OCI-LY7 (cell line): ENCODE measurements around the gene PDE3B.

Source experiments
- EZH2phosphoT487 ChIP-seq: fragments of 200-600 bp; sonication (generic); IDR thresholded peaks from 2 replicates; pipeline ENCODE4 v1.6.1; 2018; ENCODE audit warnings: low read depth, borderline replicate concordance, mild to moderate bottlenecking, mixed run types, antibody characterized with exemption, low read length, moderate library complexity, mixed read lengths
- TF ChIP-seq, protein P1 (sequence below): fragments of 200-600 bp; sonication (generic); conservative IDR thresholded peaks from 2 replicates; pipeline ENCODE4 v1.5.1; 2014; ENCODE audit warnings: mild to moderate bottlenecking, antibody characterized with exemption, low read length, moderate library complexity, mixed read lengths

DNA sequence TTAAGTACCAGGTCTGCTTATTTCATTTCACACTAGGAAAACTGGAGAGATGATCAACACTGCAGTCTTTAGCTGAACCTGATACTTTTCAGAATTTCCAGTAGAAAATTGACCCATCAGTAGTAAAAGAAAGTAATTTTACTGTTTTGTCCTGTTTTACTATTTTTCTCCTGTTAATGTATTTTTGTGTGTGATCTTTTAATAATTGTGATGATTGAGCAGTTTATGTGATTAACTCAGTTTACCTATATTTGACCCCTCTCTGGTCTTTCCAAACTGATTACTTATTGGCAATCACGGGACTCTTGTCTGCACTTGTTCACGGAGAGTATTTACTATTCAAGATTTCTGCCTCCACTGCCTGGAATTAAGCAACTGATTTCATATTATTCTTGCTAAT is 249.0 kb downstream of the PDE3B start:
- TF ChIP-seq, protein P1, sequence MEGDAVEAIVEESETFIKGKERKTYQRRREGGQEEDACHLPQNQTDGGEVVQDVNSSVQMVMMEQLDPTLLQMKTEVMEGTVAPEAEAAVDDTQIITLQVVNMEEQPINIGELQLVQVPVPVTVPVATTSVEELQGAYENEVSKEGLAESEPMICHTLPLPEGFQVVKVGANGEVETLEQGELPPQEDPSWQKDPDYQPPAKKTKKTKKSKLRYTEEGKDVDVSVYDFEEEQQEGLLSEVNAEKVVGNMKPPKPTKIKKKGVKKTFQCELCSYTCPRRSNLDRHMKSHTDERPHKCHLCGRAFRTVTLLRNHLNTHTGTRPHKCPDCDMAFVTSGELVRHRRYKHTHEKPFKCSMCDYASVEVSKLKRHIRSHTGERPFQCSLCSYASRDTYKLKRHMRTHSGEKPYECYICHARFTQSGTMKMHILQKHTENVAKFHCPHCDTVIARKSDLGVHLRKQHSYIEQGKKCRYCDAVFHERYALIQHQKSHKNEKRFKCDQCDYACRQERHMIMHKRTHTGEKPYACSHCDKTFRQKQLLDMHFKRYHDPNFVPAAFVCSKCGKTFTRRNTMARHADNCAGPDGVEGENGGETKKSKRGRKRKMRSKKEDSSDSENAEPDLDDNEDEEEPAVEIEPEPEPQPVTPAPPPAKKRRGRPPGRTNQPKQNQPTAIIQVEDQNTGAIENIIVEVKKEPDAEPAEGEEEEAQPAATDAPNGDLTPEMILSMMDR, result no peak
- TF ChIP-seq EZH2phosphoT487, result no peak
